ENCODE measurements around the gene SMIM38. TPM values are rescaled to one million over a fixed set of nuclear protein-coding genes. Genes with fewer than 3 reads are reported as not detected.

The SMIM38 gene
- total RNA-seq (2014; rRNA removed; shearing (Covaris generic)), result not detected in 2 replicates

GRCh38 chr11:69155302-69156234 is at the start of gene SMIM38:
SMIM38 (plus strand) TSS chr11:69155935; CDS start chr11:69157847, 1,912 bp downstream.
- no peak for DNase-seq (ENCODE audit: low read depth)

GRCh38 chr11:69106031-69106811 is 49.5 kb upstream of the SMIM38 start:
- no peak for DNase-seq (ENCODE audit: low read depth)

DNA sequence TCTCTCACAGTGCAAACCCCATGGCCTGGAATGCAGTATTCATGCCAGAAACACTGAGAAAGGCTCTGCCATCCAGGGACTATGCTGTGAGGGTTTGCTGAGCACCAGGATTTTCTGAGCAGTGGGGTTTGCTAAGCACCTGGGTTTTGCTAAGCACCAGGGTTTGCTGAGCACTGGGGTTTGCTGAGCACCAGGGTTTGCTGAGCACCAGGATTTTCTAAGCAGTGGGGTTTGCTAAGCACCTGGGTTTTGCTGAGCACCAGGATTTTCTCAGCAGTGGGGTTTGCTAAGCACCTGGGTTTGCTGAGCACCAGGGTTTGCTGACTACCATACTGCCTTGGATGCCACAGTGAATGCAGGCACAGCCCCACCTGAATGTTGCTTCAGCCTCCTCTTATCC is 48.3 kb upstream of the SMIM38 start:
- no peak for DNase-seq (ENCODE audit: low read depth)

DNA sequence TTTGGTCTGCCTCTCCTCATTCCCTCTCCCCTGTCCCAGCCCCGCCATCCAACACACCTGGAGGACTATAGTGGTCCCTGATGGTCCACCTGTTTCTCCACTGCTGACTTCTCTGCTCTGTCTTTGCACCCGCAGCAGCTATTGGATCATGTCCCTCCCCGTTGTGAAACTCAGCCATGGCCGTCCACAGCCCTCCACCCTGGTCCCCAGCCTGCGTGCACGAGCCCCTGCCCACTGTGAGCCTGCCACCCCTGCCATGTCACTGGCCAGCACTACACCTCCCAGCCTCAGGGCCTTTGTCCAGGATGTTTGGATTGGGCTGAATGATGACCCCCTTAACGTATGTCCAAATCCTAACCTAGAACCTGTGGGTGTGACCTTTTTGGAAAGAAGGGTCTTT is 47.7 kb upstream of the SMIM38 start:
- DNase-seq (ENCODE audit: low read depth), result no peak

GRCh38 chr11:69108559-69108958 is 47.2 kb upstream of the SMIM38 start:
- DNase-seq (ENCODE audit: low read depth), result no peak

- no peak for DNase-seq (ENCODE audit: low read depth)
Measured at GRCh38 chr11:69109101-69109500, 46.6 kb upstream of the SMIM38 start.

GRCh38 chr11:69110451-69110850 is 45.3 kb upstream of the SMIM38 start:
- DNase-seq (ENCODE audit: low read depth), result no peak

DNA sequence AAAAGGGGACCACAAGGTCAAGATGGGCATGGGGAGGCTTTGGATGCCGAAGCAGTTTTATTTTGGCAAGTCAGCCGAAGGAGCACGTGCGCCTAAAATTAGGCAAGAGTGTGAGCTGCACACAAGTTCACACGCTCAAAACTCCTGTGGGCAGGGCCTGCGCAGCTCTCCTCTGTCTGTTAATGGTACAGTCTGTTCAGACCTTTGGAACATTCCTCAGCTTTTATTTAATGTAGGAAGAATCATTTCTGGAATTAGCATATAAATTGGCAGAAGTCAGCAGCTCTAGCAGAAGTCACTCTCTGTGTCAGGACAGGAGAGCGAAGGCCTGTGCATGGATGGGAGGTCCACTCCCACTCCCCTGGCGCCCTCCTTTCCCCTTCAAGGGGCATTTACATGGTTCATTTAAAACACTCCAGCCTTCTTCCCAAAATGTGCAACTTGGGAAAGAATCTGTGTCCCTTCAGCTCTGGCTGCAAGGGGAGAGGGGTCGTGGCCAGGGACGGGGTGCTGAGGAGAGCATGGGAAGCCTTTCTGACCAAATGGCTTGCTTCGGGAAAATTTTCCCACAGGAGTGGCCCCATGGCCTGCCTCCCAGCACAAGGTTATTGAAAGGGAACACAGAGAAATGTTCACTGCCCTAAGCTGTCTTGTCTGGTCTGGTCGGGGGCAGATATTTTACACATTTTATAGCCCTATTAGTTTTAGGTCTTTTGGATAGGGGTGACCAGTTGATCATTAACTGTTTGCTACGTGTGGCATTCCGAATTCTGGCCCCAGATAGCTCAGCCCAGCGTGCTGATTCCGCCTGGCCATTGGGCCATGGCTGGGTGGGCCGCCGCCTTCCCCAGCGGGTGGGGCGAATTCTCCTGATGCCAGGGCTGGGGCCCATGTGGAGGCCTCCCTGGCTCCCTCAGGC is 43.9 kb upstream of the SMIM38 start:
- no peak for DNase-seq (ENCODE audit: low read depth)

DNA sequence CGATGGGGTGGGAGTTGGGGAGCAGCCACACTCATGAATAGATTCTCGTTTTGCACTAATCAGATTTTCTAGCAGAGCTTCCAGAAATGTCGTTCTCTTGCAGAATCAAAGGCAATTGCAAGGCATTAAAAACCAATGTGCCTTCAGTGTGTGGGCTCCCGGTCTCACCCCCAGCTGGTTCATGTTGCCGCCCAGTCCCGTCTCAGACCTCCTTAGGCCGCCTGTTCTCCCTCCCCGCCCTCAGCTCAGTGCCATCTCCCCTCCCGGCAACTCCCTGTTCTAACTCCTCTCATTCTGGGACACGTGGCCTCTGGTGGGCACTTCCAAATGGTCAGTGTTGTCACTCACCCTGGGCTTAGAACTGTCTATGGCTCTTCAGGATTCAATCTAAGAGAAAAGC is 42.5 kb upstream of the SMIM38 start:
- no peak for DNase-seq (ENCODE audit: low read depth)

DNA sequence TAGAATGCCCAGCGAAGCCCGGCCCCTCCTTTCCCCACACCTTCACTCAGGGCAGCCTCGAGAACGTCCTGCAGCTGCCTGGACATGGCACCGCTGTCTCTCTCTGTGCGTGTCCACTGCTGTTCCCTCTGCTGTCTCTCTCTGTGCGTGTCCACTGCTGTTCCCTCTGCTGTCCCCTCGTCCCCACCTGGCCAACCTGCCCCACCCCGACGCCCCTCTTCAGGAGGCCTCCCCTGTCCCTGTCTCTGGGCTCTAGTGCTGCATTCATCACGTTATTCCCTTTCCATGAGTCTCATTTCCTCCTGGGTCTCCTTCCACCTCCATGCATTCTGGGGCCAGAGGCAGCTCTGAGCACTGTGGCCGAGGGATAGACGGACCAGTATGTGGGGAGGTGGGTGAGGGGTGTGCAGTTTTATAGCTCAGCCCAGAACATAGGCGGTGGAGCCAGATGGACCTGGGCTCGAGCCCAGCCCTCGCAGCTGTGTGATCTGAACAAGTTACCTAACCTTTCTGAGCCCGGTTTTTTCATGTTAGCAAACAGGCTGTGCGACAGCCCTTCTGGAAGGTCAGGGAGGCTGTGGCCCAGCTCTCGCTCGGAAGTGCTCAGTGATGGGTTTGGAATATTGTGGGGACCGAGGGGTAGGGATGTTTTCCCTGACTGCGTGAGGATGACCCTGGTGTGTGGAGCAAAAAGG is 41.9 kb upstream of the SMIM38 start:
- no peak for DNase-seq (ENCODE audit: low read depth)

- DNase-seq (ENCODE audit: low read depth), result no peak
Measured at GRCh38 chr11:69114362-69114761, 41.4 kb upstream of the SMIM38 start.

DNA sequence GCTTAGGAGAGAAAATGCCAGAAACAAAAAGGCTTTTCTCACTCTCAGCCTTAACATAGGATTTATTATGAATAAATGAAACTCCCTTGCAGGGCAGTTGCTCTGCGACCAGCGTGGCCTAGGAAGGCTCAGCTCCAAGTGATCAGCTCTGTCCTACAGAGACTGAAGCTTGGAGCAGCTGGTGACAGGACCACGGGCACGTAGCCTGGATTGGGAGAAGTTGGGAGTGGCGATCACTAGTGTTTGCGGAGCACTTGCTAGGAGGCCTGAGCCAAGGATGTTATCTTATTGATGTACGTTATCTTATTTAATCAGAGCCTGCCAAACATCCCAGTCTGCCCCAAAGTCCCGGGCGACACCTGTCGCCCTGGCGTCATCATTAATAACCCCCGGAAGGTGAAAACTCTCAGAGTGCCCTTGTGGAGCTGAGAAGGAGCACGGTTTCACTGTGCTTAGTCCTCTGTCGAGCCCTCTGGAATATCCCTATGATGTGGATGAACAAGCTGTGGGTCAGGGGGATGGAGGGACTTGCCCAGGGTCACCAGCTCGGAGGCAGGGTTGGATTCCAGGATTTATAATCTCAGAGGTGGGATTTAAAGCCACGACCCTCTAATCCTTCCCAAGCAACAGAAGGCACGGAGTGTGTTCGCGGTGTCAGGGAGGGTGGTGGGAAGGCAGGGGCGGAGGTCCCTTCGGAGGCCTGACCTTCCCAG is 40.8 kb upstream of the SMIM38 start:
- DNase-seq (ENCODE audit: low read depth), result no peak

GRCh38 chr11:69115586-69116560 is 39.9 kb upstream of the SMIM38 start:
- DNase-seq (ENCODE audit: low read depth), result no peak

GRCh38 chr11:69116671-69117070 is 39.1 kb upstream of the SMIM38 start:
- DNase-seq (ENCODE audit: low read depth), result no peak

GRCh38 chr11:69119190-69119589 is 36.5 kb upstream of the SMIM38 start:
- DNase-seq (ENCODE audit: low read depth), result no peak

DNA sequence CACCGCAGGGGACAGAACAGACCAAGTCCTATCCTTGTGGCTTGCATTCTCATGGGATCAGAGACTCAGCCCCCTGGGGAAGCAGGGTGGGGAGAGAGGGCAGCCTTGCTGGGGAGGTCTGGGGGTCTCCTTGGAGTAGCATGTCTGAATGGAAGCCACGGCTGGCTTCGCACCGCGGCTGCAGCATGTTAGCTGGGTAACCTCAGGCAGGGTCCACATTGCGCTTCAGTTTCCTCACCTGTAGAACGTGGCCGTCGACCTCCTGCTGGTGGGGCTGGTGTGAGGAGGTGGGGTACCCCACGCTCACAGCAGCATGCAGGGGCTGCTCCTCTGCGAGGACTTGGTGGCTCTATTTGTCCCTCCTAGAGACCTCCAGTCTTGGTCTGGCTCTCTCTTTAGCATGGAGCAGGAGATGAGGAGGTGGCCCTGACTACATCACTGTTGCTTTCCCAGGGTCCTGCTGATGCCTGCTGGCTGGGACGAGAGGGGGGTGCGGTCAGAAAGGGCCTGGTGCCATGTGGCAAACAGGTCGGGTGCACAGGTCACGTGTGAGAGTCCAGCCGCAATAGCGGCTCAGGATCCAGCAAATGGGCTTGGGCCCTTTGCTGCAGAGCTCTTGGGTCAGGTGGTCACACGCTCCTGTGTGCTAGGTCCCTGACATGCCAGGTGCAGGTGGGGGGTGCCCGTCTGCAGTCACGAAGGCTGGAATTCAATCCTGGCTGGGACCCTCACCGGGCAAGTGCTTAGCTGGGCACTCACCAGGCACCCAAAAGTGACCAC is 35.4 kb upstream of the SMIM38 start:
- DNase-seq (ENCODE audit: low read depth), result no peak

GRCh38 chr11:69121021-69121420 is 34.7 kb upstream of the SMIM38 start:
- no peak for DNase-seq (ENCODE audit: low read depth)

DNA sequence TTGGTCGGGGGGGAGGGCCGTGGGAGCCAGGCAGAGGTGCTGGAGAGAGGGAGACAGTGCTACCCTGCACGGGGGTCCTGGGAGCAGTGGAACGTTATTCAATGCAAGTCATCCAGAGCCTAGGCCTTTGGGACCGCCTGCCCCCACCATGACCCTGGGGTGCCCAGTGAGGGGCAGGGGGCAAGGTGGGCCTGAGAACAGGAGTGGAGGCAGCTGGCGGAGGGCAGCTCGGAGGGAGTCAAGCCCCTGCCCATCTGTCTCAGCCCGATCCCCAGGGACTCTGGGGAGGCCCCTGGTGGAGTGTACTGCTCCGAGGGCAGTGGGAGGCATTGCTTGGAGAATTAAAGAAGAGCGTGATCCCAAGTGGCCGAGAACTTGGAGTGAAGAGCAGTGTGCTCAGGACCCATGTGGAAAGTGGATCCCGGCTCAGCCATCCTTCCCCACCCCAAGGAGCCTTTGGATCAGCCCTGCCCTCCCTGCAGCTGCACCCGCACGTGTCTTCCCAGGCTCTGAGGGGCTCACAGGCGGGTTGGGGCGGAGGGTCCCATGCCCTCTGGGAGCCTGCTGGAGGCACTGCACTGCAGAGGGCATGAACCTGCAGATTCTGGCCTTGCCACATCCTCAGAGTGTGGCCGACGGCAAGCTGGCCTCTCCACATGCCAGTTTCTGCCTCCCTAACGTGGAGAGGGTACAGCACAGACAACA is 34.0 kb upstream of the SMIM38 start:
- no peak for DNase-seq (ENCODE audit: low read depth)

Data from M059J (cell line).